H1 (cell line): Measurements from ENCODE around the gene SF3B3. TPM values are rescaled to one million over a fixed set of nuclear protein-coding genes. Genes with fewer than 3 reads are reported as not detected.

Source experiments
- CTCF ChIA-PET: fragments of 300-600 bp; sonication (Branson Sonifier 250); formaldehyde crosslinking; loops from one replicate; lab custom pipeline; 2021; ENCODE audit not compliant: partially characterized antibody; lab: Charles Lee
- POLR2A ChIA-PET: fragments of 300-600 bp; sonication (Branson Sonifier 250); formaldehyde crosslinking; loops from one replicate; lab custom pipeline; 2021; ENCODE audit warnings: inconsistent platforms; ENCODE audit not compliant: partially characterized antibody; lab: Charles Lee
- DNase-seq, 2 experiments: peaks; one replicate each; pipeline versions ENCODE4 v3.0.0 to v3.0.0-alpha.2; 2010 to 2022; ENCODE audit warnings: low spot score in 2 of 2, low read depth in 1 of 2, mixed read lengths in 1 of 2
- FAIRE-seq: peaks from 2 replicates; lab custom pipeline; 2011; peaks lifted over from hg19 to GRCh38; lab: Jason Lieb, UNC
- H2AFZ ChIP-seq: 2 replicates; pipeline ENCODE4 v1.8.1; 2012; ENCODE audit warnings: low read length, inconsistent platforms
- H2AK5ac ChIP-seq: 2 replicates; pipeline ENCODE4 v1.6.1; 2013; ENCODE audit warnings: low read depth, low read length
- H2BK120ac ChIP-seq: replicated peaks from 2 replicates; pipeline ENCODE3; 2013; ENCODE audit warnings: low read depth, low read length, inconsistent platforms
- H2BK12ac ChIP-seq: 2 replicates; pipeline ENCODE4 v1.6.1; 2013; ENCODE audit warnings: low read depth, low read length
- H2BK15ac ChIP-seq: 2 replicates; pipeline ENCODE4 v1.6.1; 2013; ENCODE audit warnings: low read length
- H2BK20ac ChIP-seq: 2 replicates; pipeline ENCODE4 v1.6.1; 2013; ENCODE audit warnings: low read length
- H2BK5ac ChIP-seq: 2 replicates; pipeline ENCODE4 v1.6.1; 2013; ENCODE audit warnings: low read depth, low read length
- H3K14ac ChIP-seq: 2 replicates; pipeline ENCODE4 v1.6.1; 2013; ENCODE audit warnings: inconsistent platforms; ENCODE audit not compliant: insufficient read length
- H3K18ac ChIP-seq: 2 replicates; pipeline ENCODE4 v1.6.1; 2013; ENCODE audit warnings: low read length; ENCODE audit errors: extremely low read depth
- H3K23ac ChIP-seq: 2 replicates; pipeline ENCODE4 v1.6.1; 2013; ENCODE audit warnings: inconsistent platforms; ENCODE audit not compliant: insufficient read length
- H3K23me2 ChIP-seq: 2 replicates; pipeline ENCODE4 v1.6.1; 2013; ENCODE audit warnings: low read depth, low read length
- H3K27ac ChIP-seq: 2 replicates; pipeline ENCODE4 v1.6.1; 2011; ENCODE audit warnings: low read depth, low read length, inconsistent platforms
- H3K27me3 ChIP-seq, 4 experiments: replicated peaks in 1 of 4; 1 replicate in 1 of 4; 2 replicates in 3 of 4; pipeline versions ENCODE4 v1.6.1 to v1.8.1; 2011 to 2013; ENCODE audit warnings: low read length in 3 of 4, mild to moderate bottlenecking in 3 of 4, inconsistent platforms in 2 of 4, mixed read lengths in 2 of 4, moderate library complexity in 1 of 4; ENCODE audit not compliant: control insufficient read depth in 3 of 4, insufficient read depth in 3 of 4; ENCODE audit errors: extremely low read depth in 1 of 4
- H3K36me3 ChIP-seq, 4 experiments: 2 replicates each; pipeline versions ENCODE4 v1.6.1 to v1.8.1; 2011 to 2013; ENCODE audit warnings: mild to moderate bottlenecking in 4 of 4, low read length in 3 of 4, moderate library complexity in 2 of 4, control low read depth in 1 of 4, inconsistent platforms in 1 of 4; ENCODE audit not compliant: insufficient read depth in 4 of 4, control insufficient read depth in 2 of 4
- H3K4ac ChIP-seq: replicated peaks from 2 replicates; pipeline ENCODE3; 2013; ENCODE audit warnings: low read length, low read depth, mixed read lengths, inconsistent platforms; ENCODE audit not compliant: insufficient read length
- H3K4me1 ChIP-seq, 4 experiments: replicated peaks in 1 of 4; 1 replicate in 1 of 4; 2 replicates in 3 of 4; pipeline versions ENCODE4 v1.6.1 to v1.8.1; 2011 to 2013; ENCODE audit warnings: low read length in 3 of 4, inconsistent platforms in 2 of 4, mixed read lengths in 1 of 4; ENCODE audit not compliant: insufficient read depth in 4 of 4, control insufficient read depth in 3 of 4
- H3K4me2 ChIP-seq, 2 experiments: 2 replicates each; pipeline versions ENCODE4 v1.6.1 to v1.8.1; 2011 to 2013; ENCODE audit warnings: low read depth in 2 of 2, low read length in 2 of 2, control low read depth in 1 of 2, inconsistent platforms in 1 of 2, mild to moderate bottlenecking in 1 of 2; ENCODE audit not compliant: insufficient read depth in 1 of 2
- H3K4me3 ChIP-seq, 4 experiments: fragments of 200-600, 300-600 bp in 1 of 4; sonication (generic), shearing (Covaris generic), sonication (Bioruptor Twin) in 1 of 4; 2 replicates each; pipeline versions ENCODE4 v1.5.1 to v1.8.1; 2011 to 2016; ENCODE audit warnings: low read length in 4 of 4, low read depth in 3 of 4, control low read depth in 2 of 4, inconsistent platforms in 2 of 4, mild to moderate bottlenecking in 2 of 4, mixed read lengths in 1 of 4, moderate library complexity in 1 of 4; ENCODE audit not compliant: insufficient read depth in 2 of 4; ENCODE audit errors: extremely low read depth in 1 of 4
- H3K56ac ChIP-seq: replicated peaks from 2 replicates; pipeline ENCODE3; 2013; ENCODE audit warnings: low read depth, mild to moderate bottlenecking, mixed read lengths, low read length, inconsistent platforms; ENCODE audit not compliant: insufficient read length
- H3K79me1 ChIP-seq: 2 replicates; pipeline ENCODE4 v1.6.1; 2013; ENCODE audit warnings: low read depth, low read length, control low read depth
- H3K79me2 ChIP-seq, 2 experiments: 2 replicates each; pipeline versions ENCODE4 v1.6.1 to v1.8.1; 2012 to 2013; ENCODE audit warnings: low read length in 2 of 2, mild to moderate bottlenecking in 2 of 2, inconsistent platforms in 1 of 2; ENCODE audit not compliant: insufficient read depth in 2 of 2, control insufficient read depth in 1 of 2
- H3K9ac ChIP-seq, 4 experiments: replicated peaks in 1 of 4; 1 replicate in 1 of 4; 2 replicates in 3 of 4; pipeline versions ENCODE4 v1.6.1 to v1.8.1; 2011 to 2013; ENCODE audit warnings: low read depth in 3 of 4, low read length in 3 of 4, control low read depth in 2 of 4, mild to moderate bottlenecking in 2 of 4, moderate library complexity in 2 of 4, inconsistent platforms in 1 of 4; ENCODE audit errors: extremely low read depth in 1 of 4
- H3K9me3 ChIP-seq, 2 experiments: 2 replicates each; pipeline versions ENCODE4 v1.6.1 to v1.8.1; 2012 to 2013; ENCODE audit warnings: mild to moderate bottlenecking in 2 of 2, moderate library complexity in 2 of 2, control low read depth in 1 of 2, inconsistent platforms in 1 of 2, low read depth in 1 of 2, low read length in 1 of 2, mixed read lengths in 1 of 2; ENCODE audit not compliant: insufficient read depth in 2 of 2
- H4K20me1 ChIP-seq, 2 experiments: replicated peaks in 1 of 2; 2 replicates each; pipeline versions ENCODE3 to v1.8.1; 2011 to 2013; ENCODE audit warnings: inconsistent platforms in 2 of 2, low read length in 2 of 2, mild to moderate bottlenecking in 1 of 2; ENCODE audit not compliant: insufficient read depth in 2 of 2, control insufficient read depth in 1 of 2
- H4K5ac ChIP-seq: 2 replicates; pipeline ENCODE4 v1.6.1; 2013; ENCODE audit warnings: low read length, low read depth, mixed read lengths, inconsistent platforms; ENCODE audit not compliant: insufficient read length
- H4K8ac ChIP-seq: 2 replicates; pipeline ENCODE4 v1.8.0; 2013; ENCODE audit warnings: mild to moderate bottlenecking, moderate library complexity, low read length, inconsistent platforms; ENCODE audit not compliant: insufficient read depth; ENCODE audit errors: extremely low read depth
- H4K91ac ChIP-seq: replicated peaks from 2 replicates; pipeline ENCODE3; 2013; ENCODE audit warnings: low read length, mixed read lengths, inconsistent platforms; ENCODE audit not compliant: insufficient read length
- BRCA1 ChIP-seq: IDR thresholded peaks from 2 replicates; pipeline ENCODE4 v1.6.1; 2012; ENCODE audit warnings: low read depth, low read length, improper control_type of control experiment
- CBX5 ChIP-seq: fragments of 300-800, 300-1000 bp; sonication (generic); IDR thresholded peaks from 2 replicates; pipeline ENCODE4 v1.7.1; 2016; ENCODE audit warnings: antibody characterized with exemption, low read length, low read depth
- EP300 ChIP-seq, 2 experiments: IDR thresholded peaks; 1 replicate in 1 of 2; 2 replicates in 1 of 2; pipeline ENCODE4 v1.6.1; 2011 to 2012; ENCODE audit warnings: low read depth in 2 of 2, low read length in 2 of 2, mild to moderate bottlenecking in 2 of 2, borderline replicate concordance in 1 of 2, inconsistent platforms in 1 of 2, moderate library complexity in 1 of 2
- GABPA ChIP-seq: IDR thresholded peaks from 2 replicates; pipeline ENCODE4 v1.6.1; 2011; ENCODE audit warnings: mild to moderate bottlenecking, low read length, moderate library complexity, borderline replicate concordance; ENCODE audit not compliant: insufficient read depth
- MAFK ChIP-seq: IDR thresholded peaks from 2 replicates; pipeline ENCODE4 v1.6.1; 2012; ENCODE audit warnings: low read depth, mild to moderate bottlenecking, improper control_type of control experiment, low read length
- RAD21 ChIP-seq, 2 experiments: IDR thresholded peaks in 1 of 2; conservative IDR thresholded peaks in 1 of 2; 2 replicates each; pipeline ENCODE4 v1.6.1; 2011; ENCODE audit warnings: low read depth in 2 of 2, low read length in 2 of 2, improper control_type of control experiment in 1 of 2, inconsistent platforms in 1 of 2, mild to moderate bottlenecking in 1 of 2, moderate library complexity in 1 of 2
- RNF2 ChIP-seq: fragments of 200-900, 300-1000 bp; sonication (generic); IDR thresholded peaks from 2 replicates; pipeline ENCODE4 v1.7.1; 2016; ENCODE audit warnings: borderline replicate concordance, low read depth, mild to moderate bottlenecking, antibody characterized with exemption, low read length; ENCODE audit not compliant: poor library complexity, severe bottlenecking; ENCODE audit errors: missing control alignments
- SP2 ChIP-seq: IDR thresholded peaks from 2 replicates; pipeline ENCODE4 v1.6.1; 2012; ENCODE audit warnings: mild to moderate bottlenecking, low read length, inconsistent platforms
- WGBS, 2 experiments: shearing (Covaris generic) in 1 of 2; methylation state at CpG; one replicate each; pipeline versions ENCODE4 v1.1.6 to v1.1.7; 2013 to 2015; ENCODE audit warnings: low lambda C conversion rate in 2 of 2, mixed read lengths in 2 of 2, inconsistent platforms in 1 of 2, low coverage in 1 of 2, missing lambda C conversion rate in 1 of 2; ENCODE audit not compliant: insufficient replicate concordance in 2 of 2, insufficient coverage in 1 of 2, insufficient read length in 1 of 2; ENCODE audit errors: extremely low coverage in 1 of 2, missing lambda C conversion rate in 1 of 2; 5-methylcytosine and 5-hydroxymethylcytosine counted together
- polyA plus RNA-seq, 7 experiments: library from polyadenylated mRNA; depleted of rRNA in 3 of 7; stranded (reverse) in 5 of 7; unstranded in 2 of 7; fragments of >200 nt in 5 of 7; fragments of 200-250 nt in 2 of 7; gene quantifications; 1 replicate in 5 of 7; 2 replicates in 1 of 7; 4 replicates in 1 of 7; pipeline versions ENCODE4 v1.2.1 to v1.2.3, GENCODE V29; 2011 to 2013; ENCODE audit warnings: missing spikeins in 2 of 7, mixed read lengths in 2 of 7
- total RNA-seq: library from RNA; stranded (reverse); fragmentation: NEBNext Ultra II Directional; extraction: Animal tissue kit (Norgen Biotek cat#: 25700); gene quantifications from 2 replicates; pipeline ENCODE4 v1.2.1, GENCODE V29; 2021

Gene SF3B3
- total and polyA plus RNA-seq, 2 of the 8 experiments (the other 6 are each of a cell fraction or from before 2014, with no cell fraction given), result 241 to 521 TPM

DNA sequence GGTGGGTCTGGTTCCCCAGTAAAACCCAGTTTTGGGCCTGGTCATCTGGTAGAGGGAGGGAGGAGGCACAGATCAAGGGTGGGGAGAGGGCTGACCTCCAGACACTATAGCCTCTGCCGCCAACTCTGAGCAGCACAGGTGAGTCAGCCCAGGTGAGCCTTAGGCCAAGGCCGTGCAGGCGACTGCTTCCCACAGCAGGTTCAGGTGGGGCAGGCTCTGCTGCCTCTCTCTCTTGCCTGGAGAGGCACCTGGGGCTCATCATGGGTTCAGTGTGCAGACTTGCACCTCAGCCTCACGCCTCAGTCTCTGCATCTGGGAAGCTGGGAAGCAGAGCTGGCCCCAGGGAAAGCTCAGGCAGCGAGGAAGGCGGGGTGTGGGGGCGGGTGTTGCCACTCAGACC is 84.9 kb downstream of the SF3B3 start:
- Histone ChIP-seq H3K14ac (no peak overlapping the region), H3K4me1 (peaks cover 0 to 3% (median 0%) of the 10 kb centered on the region in 4 experiments; a peak in 1 of 7 replicates), H2BK12ac (no peak overlapping the region; the same call in 1 of the 2 replicates), H3K27me3 (0 out of 7 replicates have a peak, but pooled peaks cover 0 to 2% (median 0%) of the 10 kb centered on the region in 4 experiments), H3K9me3 (no peaks in the 10 kb centered on the region), H2AK5ac (no peak overlapping the region), H4K8ac (no peak overlapping the region), H4K91ac (no peak overlapping the region), H2BK20ac (peak overlapping the region; percentile 34; the same call in 1 of the 2 replicates), H2AFZ (no peak overlapping the region), H3K79me1 (no peaks in the 10 kb centered on the region; the same call in 1 of the 2 replicates), H3K4me3 (no peak overlapping the region), H3K4me2 (no peak overlapping the region), H3K23me2 (no peaks in the 10 kb centered on the region), H2BK15ac (no peak overlapping the region), H3K9ac (no peak overlapping the region), H3K36me3 (no peaks in the 10 kb centered on the region; a peak in 1 of 8 replicates), H3K23ac (no peak overlapping the region), H4K5ac (no peak overlapping the region), H3K18ac (no peak overlapping the region; the same call in none of the 2 replicates), H3K4ac (no peak overlapping the region), H3K27ac (no peak overlapping the region), H3K79me2 (no peaks in the 10 kb centered on the region), H2BK120ac (no peak overlapping the region), H2BK5ac (no peak overlapping the region), H3K56ac (no peak overlapping the region), H4K20me1 (no peaks in the 10 kb centered on the region)
- no peak for TF ChIP-seq BRCA1
- no peak for TF ChIP-seq GABPA
- no peak for TF ChIP-seq RNF2
- no peak for TF ChIP-seq RAD21 (IDR thresholded peaks at IDR 0.05 in 1 of 2, conservative IDR thresholded peaks at IDR 0.05 in 1 of 2; ENCODE audit: low read depth in 2 of 2, low read length in 2 of 2)
- TF ChIP-seq SP2, result no peak
- no peak for TF ChIP-seq MAFK
- TF ChIP-seq EP300 (IDR thresholded peaks at IDR 0.05; ENCODE audit: borderline replicate concordance in 1 of 2, low read depth in 2 of 2, low read length in 2 of 2), result no peak
- TF ChIP-seq CBX5, result no peak
- ChIA-PET CTCF (interaction anchor here (0.6 to 1.8 kb wide), 2 partner anchors 46 to 1522 kb away, joined by 3 read pairs; no protein-coding TSS in a partner anchor), POLR2A (interaction anchor here (0.8 to 8.7 kb wide), 6 partner anchors 10 to 44 kb away, joined by 3 to 75 read pairs (median 20); no protein-coding TSS in a partner anchor)
- DNase-seq (no peak), FAIRE-seq (no peak)
- 80% methylated on average over 7 of the region's 7 CpGs; no CpG with 5 or more reads in 1 of the 2 experiments for WGBS, 2 experiments
